Peyer's patch (tissue), 4 donors: ENCODE measurements around the gene SEPTIN14.

ENCODE experiments used
- CTCF ChIP-seq, 6 experiments: fragments of 450-650 bp in 4 of 6; fragments of 200-600 bp in 2 of 6; sonication (generic) in 1 of 6; IDR thresholded peaks; one replicate each; pipeline ENCODE4 v1.5.1; 2017 to 2019; ENCODE audit warnings: antibody characterized with exemption in 6 of 6, mild to moderate bottlenecking in 3 of 6, moderate library complexity in 1 of 6
- POLR2A ChIP-seq, 2 donors: fragments of 450-650 bp; IDR thresholded peaks; one replicate each; pipeline ENCODE4 v1.5.1; 2017; ENCODE audit warnings: antibody characterized with exemption in 2 of 2, mild to moderate bottlenecking in 2 of 2, moderate library complexity in 2 of 2

GRCh38 chr7:55776196-55776595 lies 86.4 kb downstream of the SEPTIN14 start:
- TF ChIP-seq CTCF (IDR thresholded peaks at IDR 0.05) (no peak), POLR2A (IDR thresholded peaks at IDR 0.05) (no peak)
